MM.1S (cell line): ENCODE data around the gene ERAL1.
A peak's percentile ranks its signal among the peaks of the same experiment; 100 is the strongest.

Experiments used
- DNase-seq: peaks from one replicate; pipeline ENCODE4 v3.0.0-alpha.2; 2015
- H2AFZ ChIP-seq: fragments of 300-600 bp; sonication (generic); 2 replicates; pipeline ENCODE4 v1.6.0; 2016; ENCODE audit warnings: antibody characterized with exemption, low read length
- H3F3A ChIP-seq: fragments of 300-600 bp; sonication (generic); 2 replicates; pipeline ENCODE4 v1.6.1; 2016; ENCODE audit warnings: mild to moderate bottlenecking, antibody characterized with exemption, low read length, moderate library complexity, mixed read lengths; ENCODE audit not compliant: insufficient read depth
- H3K27ac ChIP-seq: fragments of 300-600 bp; sonication (generic); 2 replicates; pipeline ENCODE4 v1.5.1; 2016; ENCODE audit warnings: mild to moderate bottlenecking, low read length
- H3K27me3 ChIP-seq: fragments of 300-600 bp; sonication (generic); replicated peaks from 2 replicates; pipeline ENCODE4 v1.6.0; 2016; ENCODE audit warnings: low read length; ENCODE audit not compliant: insufficient read depth
- H3K36me3 ChIP-seq: fragments of 300-600 bp; sonication (generic); replicated peaks from 2 replicates; pipeline ENCODE4 v1.6.1; 2016; ENCODE audit warnings: mild to moderate bottlenecking, low read length, mixed read lengths; ENCODE audit not compliant: insufficient read depth
- H3K4me1 ChIP-seq: fragments of 300-600 bp; sonication (generic); 2 replicates; pipeline ENCODE4 v1.6.1; 2016; ENCODE audit warnings: low read length, mixed read lengths
- H3K4me2 ChIP-seq: fragments of 300-600 bp; sonication (generic); 2 replicates; pipeline ENCODE4 v1.6.0; 2016; ENCODE audit warnings: low read depth, low read length
- H3K4me3 ChIP-seq: fragments of 300-600 bp; sonication (generic); 2 replicates; pipeline ENCODE4 v1.5.1; 2016; ENCODE audit warnings: low read length, mixed read lengths
- H3K79me2 ChIP-seq: fragments of 300-600 bp; sonication (generic); 2 replicates; pipeline ENCODE4 v1.6.1; 2016; ENCODE audit warnings: mixed run types, low read length, mixed read lengths
- H3K9ac ChIP-seq: fragments of 300-600 bp; sonication (generic); 2 replicates; pipeline ENCODE4 v1.6.1; 2016; ENCODE audit warnings: low read length, mixed read lengths
- H3K9me2 ChIP-seq: fragments of 300-600 bp; sonication (generic); replicated peaks from 2 replicates; pipeline ENCODE4 v1.6.1; 2016; ENCODE audit warnings: mild to moderate bottlenecking, low read length, mixed read lengths; ENCODE audit not compliant: insufficient read depth
- H3K9me3 ChIP-seq: fragments of 300-600 bp; sonication (generic); replicated peaks from 2 replicates; pipeline ENCODE4 v1.6.1; 2016; ENCODE audit warnings: mild to moderate bottlenecking, low read length, mixed read lengths; ENCODE audit not compliant: insufficient read depth
- H4K20me1 ChIP-seq: fragments of 300-600 bp; sonication (generic); 2 replicates; pipeline ENCODE4 v1.6.1; 2016; ENCODE audit warnings: mild to moderate bottlenecking, low read length, moderate library complexity, mixed read lengths; ENCODE audit not compliant: insufficient read depth
- CTCF ChIP-seq: fragments of 300-600 bp; sonication (generic); IDR thresholded peaks from 2 replicates; pipeline ENCODE4 v1.5.1; 2016; ENCODE audit warnings: antibody characterized with exemption, low read length, mixed read lengths
- EZH2 ChIP-seq: fragments of 300-600 bp; sonication (generic); optimal IDR thresholded peaks from 2 replicates; pipeline ENCODE3; 2017; ENCODE audit warnings: low read depth, mild to moderate bottlenecking, antibody characterized with exemption, low read length, mixed read lengths
- EZH2phosphoT487 ChIP-seq: fragments of 300-600 bp; sonication (generic); IDR thresholded peaks from 2 replicates; pipeline ENCODE4 v1.6.1; 2018; ENCODE audit warnings: antibody characterized with exemption, low read length

ERAL1 gene

GRCh38 chr17:28849281-28849680 lies 5.5 kb upstream of the ERAL1 start:
- Histone ChIP-seq H3K27me3 (no peaks in the 10 kb centered on the region), H2AFZ (no peak overlapping the region), H3K9ac (no peak overlapping the region), H3K4me3 (no peak overlapping the region), H4K20me1 (no peaks in the 10 kb centered on the region), H3K4me2 (no peak overlapping the region), H3K27ac (no peak overlapping the region), H3K79me2 (no peaks in the 10 kb centered on the region), H3K9me2 (no peaks in the 10 kb centered on the region), H3K9me3 (no peaks in the 10 kb centered on the region), H3K4me1 (no peaks in the 10 kb centered on the region), H3K36me3 (no peaks in the 10 kb centered on the region), H3F3A (no peaks in the 10 kb centered on the region)
- TF ChIP-seq EZH2 (no peak), EZH2phosphoT487 (no peak), CTCF (no peak)
- DNase-seq: no peak

GRCh38 chr17:28853295-28853694 lies 1.5 kb upstream of the ERAL1 start:
- H2AFZ ChIP-seq: no peak overlapping the region
- no peak for TF ChIP-seq EZH2
- no peak for TF ChIP-seq CTCF
- TF ChIP-seq EZH2phosphoT487: no peak
- H3K79me2 ChIP-seq: peaks cover 20% of the 10 kb centered on the region
- no peak overlapping the region for H3K9ac ChIP-seq
- no peaks in the 10 kb centered on the region for H3K9me3 ChIP-seq
- no peaks in the 10 kb centered on the region for H3F3A ChIP-seq
- H4K20me1 ChIP-seq: no peaks in the 10 kb centered on the region
- no peak overlapping the region for H3K4me2 ChIP-seq
- H3K9me2 ChIP-seq: no peaks in the 10 kb centered on the region
- no peak overlapping the region for H3K4me3 ChIP-seq
- H3K27ac ChIP-seq: no peak overlapping the region
- H3K27me3 ChIP-seq: no peaks in the 10 kb centered on the region
- H3K4me1 ChIP-seq: no peaks in the 10 kb centered on the region
- H3K36me3 ChIP-seq: no peaks in the 10 kb centered on the region
- no peak for DNase-seq

GRCh38 chr17:28855336-28855679 lies 492 bp downstream of the ERAL1 start:
- Histone ChIP-seq H3K27ac (no peak overlapping the region), H3K36me3 (0 out of 2 replicates have a peak, but pooled peaks cover under 1% of the 10 kb centered on the region), H3K4me1 (no peaks in the 10 kb centered on the region), H3K9me3 (no peaks in the 10 kb centered on the region), H3K4me2 (peak overlapping the region; percentile 85), H3K9me2 (no peaks in the 10 kb centered on the region), H3K4me3 (peak overlapping the region; percentile 97), H3F3A (no peaks in the 10 kb centered on the region), H4K20me1 (no peaks in the 10 kb centered on the region), H3K79me2 (peaks cover 20% of the 10 kb centered on the region), H2AFZ (peak overlapping the region; percentile 99), H3K9ac (peak overlapping the region; percentile 82), H3K27me3 (no peaks in the 10 kb centered on the region)
- TF ChIP-seq CTCF: no peak
- no peak for TF ChIP-seq EZH2phosphoT487
- no peak for DNase-seq
